Fibroblast of lung (primary cell): Measurements from ENCODE around the gene MYO1D.

Experiments used
- EZH2 ChIP-seq: IDR thresholded peaks from 2 replicates; pipeline ENCODE4 v1.5.1; 2012; ENCODE audit warnings: low read length, control low read depth, mild to moderate bottlenecking; ENCODE audit errors: missing control alignments
- TF ChIP-seq, protein P1 (sequence below), 2 donors: IDR thresholded peaks in 1 of 2; conservative IDR thresholded peaks in 1 of 2; 1 replicate in 1 of 2; 2 replicates in 1 of 2; pipeline ENCODE4 v1.5.1; 2011 to 2012; ENCODE audit warnings: low read length in 2 of 2, control low read depth in 1 of 2, inconsistent platforms in 1 of 2, low read depth in 1 of 2, mild to moderate bottlenecking in 1 of 2

DNA sequence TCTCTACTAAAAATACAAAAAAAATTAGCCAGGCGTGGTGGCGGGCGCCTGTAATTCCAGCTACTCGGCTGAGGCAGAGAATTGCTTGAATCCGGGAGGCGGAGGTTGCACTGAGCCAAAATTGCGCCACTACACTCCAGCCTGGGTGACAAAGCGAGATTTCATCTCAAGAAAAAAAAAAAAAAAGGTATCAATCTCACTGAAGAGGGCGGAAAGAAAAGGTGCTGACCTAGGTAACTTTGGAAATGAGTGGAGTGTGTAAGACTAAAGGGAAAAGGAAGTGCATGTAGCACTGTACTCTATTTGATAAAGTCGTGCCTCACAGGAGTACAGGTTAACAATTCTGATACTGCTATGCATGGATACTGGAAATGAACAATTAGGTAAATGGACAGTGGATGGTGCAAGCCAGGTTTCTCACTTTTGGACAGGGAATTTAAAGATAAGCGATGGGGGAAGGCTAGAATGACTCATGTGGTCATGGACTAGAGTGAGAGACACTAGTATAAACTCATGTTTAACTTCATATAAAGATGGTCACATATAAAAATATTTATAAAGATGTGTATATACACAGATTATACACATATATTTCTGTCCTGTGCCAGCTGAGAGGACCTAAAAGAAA, 247.2 kb downstream of the MYO1D start:
- TF ChIP-seq, protein P1, sequence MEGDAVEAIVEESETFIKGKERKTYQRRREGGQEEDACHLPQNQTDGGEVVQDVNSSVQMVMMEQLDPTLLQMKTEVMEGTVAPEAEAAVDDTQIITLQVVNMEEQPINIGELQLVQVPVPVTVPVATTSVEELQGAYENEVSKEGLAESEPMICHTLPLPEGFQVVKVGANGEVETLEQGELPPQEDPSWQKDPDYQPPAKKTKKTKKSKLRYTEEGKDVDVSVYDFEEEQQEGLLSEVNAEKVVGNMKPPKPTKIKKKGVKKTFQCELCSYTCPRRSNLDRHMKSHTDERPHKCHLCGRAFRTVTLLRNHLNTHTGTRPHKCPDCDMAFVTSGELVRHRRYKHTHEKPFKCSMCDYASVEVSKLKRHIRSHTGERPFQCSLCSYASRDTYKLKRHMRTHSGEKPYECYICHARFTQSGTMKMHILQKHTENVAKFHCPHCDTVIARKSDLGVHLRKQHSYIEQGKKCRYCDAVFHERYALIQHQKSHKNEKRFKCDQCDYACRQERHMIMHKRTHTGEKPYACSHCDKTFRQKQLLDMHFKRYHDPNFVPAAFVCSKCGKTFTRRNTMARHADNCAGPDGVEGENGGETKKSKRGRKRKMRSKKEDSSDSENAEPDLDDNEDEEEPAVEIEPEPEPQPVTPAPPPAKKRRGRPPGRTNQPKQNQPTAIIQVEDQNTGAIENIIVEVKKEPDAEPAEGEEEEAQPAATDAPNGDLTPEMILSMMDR (conservative IDR thresholded peaks at IDR 0.05 in 1 of 2, IDR thresholded peaks at IDR 0.05 in 1 of 2; ENCODE audit: low read depth in 1 of 2, low read length in 2 of 2) = no peak
- no peak for TF ChIP-seq EZH2
